Keratinocyte (primary cell): ENCODE data around the gene MAP7D1. TPM values are rescaled to one million over a fixed set of nuclear protein-coding genes. Genes with fewer than 3 reads are reported as not detected.

ENCODE experiments used
- DNase-seq: peaks from one replicate; pipeline ENCODE4 v3.0.0-alpha.2; 2011; ENCODE audit warnings: low read depth, missing footprints, low spot score
- FAIRE-seq: peaks from 2 replicates; lab custom pipeline; 2011; peaks lifted over from hg19 to GRCh38; lab: Jason Lieb, UNC
- H2AFZ ChIP-seq: 2 replicates; pipeline ENCODE4 v1.6.0; 2012; ENCODE audit warnings: low read length, control low read depth, inconsistent platforms; ENCODE audit not compliant: control insufficient read depth
- H3K27ac ChIP-seq: 2 replicates; pipeline ENCODE4 v1.5.1; 2011; ENCODE audit warnings: low read length; ENCODE audit not compliant: control insufficient read depth, insufficient read depth
- H3K27me3 ChIP-seq: 3 replicates; pipeline ENCODE4 v1.6.0; 2011; ENCODE audit warnings: low read length; ENCODE audit not compliant: control insufficient read depth, insufficient read depth; ENCODE audit errors: extremely low read depth
- H3K36me3 ChIP-seq, 2 experiments: 2 replicates in 1 of 2; 3 replicates in 1 of 2; pipeline ENCODE4 v1.5.1; 2011; ENCODE audit warnings: low read length in 2 of 2, mild to moderate bottlenecking in 1 of 2; ENCODE audit not compliant: control insufficient read depth in 2 of 2, insufficient read depth in 2 of 2; ENCODE audit errors: extremely low read depth in 1 of 2
- H3K4me1 ChIP-seq: 3 replicates; pipeline ENCODE4 v1.5.1; 2011; ENCODE audit warnings: low read length; ENCODE audit not compliant: control insufficient read depth, insufficient read depth; ENCODE audit errors: extremely low read depth
- H3K4me2 ChIP-seq: 3 replicates; pipeline ENCODE4 v1.6.0; 2011; ENCODE audit warnings: low read depth, low read length; ENCODE audit not compliant: control insufficient read depth, insufficient read depth; ENCODE audit errors: extremely low read depth
- H3K4me3 ChIP-seq, 3 experiments: fragments of 200-600 bp in 1 of 3; sonication (generic) in 1 of 3; 2 replicates in 2 of 3; 3 replicates in 1 of 3; pipeline ENCODE4 v1.5.1; 2011 to 2016; ENCODE audit warnings: low read length in 3 of 3, mild to moderate bottlenecking in 3 of 3, control low read depth in 2 of 3, inconsistent platforms in 1 of 3, low read depth in 1 of 3, mixed read lengths in 1 of 3, mixed run types in 1 of 3, moderate library complexity in 1 of 3; ENCODE audit not compliant: control insufficient read depth in 2 of 3, insufficient read depth in 2 of 3; ENCODE audit errors: extremely low read depth in 1 of 3
- H3K79me2 ChIP-seq: 2 replicates; pipeline ENCODE4 v1.6.0; 2012; ENCODE audit warnings: low read length; ENCODE audit not compliant: control insufficient read depth, insufficient read depth
- H3K9ac ChIP-seq: 3 replicates; pipeline ENCODE4 v1.6.0; 2011; ENCODE audit warnings: low read length; ENCODE audit not compliant: control insufficient read depth, insufficient read depth; ENCODE audit errors: extremely low read depth
- H3K9me1 ChIP-seq: 3 replicates; pipeline ENCODE4 v1.6.0; 2011; ENCODE audit warnings: low read length; ENCODE audit not compliant: control insufficient read depth, insufficient read depth; ENCODE audit errors: extremely low read depth
- H3K9me3 ChIP-seq: 2 replicates; pipeline ENCODE4 v1.5.1; 2012; ENCODE audit warnings: low read depth, low read length; ENCODE audit not compliant: control insufficient read depth
- H4K20me1 ChIP-seq: 3 replicates; pipeline ENCODE4 v1.6.0; 2011; ENCODE audit warnings: low read length; ENCODE audit not compliant: control insufficient read depth, insufficient read depth; ENCODE audit errors: extremely low read depth
- CTCF ChIP-seq, 3 experiments: IDR thresholded peaks in 1 of 3; conservative IDR thresholded peaks in 1 of 3; optimal IDR thresholded peaks in 1 of 3; 2 replicates in 2 of 3; 3 replicates in 1 of 3; pipeline versions ENCODE3 to v1.5.1; 2011; ENCODE audit warnings: low read length in 3 of 3, mild to moderate bottlenecking in 3 of 3, moderate library complexity in 2 of 3, control low read depth in 1 of 3, inconsistent platforms in 1 of 3; ENCODE audit not compliant: insufficient read depth in 2 of 3; ENCODE audit errors: extremely low read depth in 1 of 3
- EZH2 ChIP-seq: IDR thresholded peaks from one replicate; pipeline ENCODE4 v1.6.1; 2012; ENCODE audit warnings: inconsistent platforms, mild to moderate bottlenecking, low read length, moderate library complexity
- dilution Hi-C: fragments of 300-500 bp; cut with MboI; formaldehyde crosslinking; loops from one replicate; pipeline ENCODE4 v1.7.0; 2020; ENCODE audit warnings: low sequenced_read_pairs; ENCODE audit not compliant: extremely low pct_ligation_motif_present
- polyA plus RNA-seq, 5 experiments: library from polyadenylated mRNA; depleted of rRNA in 3 of 5; stranded (reverse) in 3 of 5; stranded (forward) in 1 of 5; unstranded in 1 of 5; fragments of >200 nt; gene quantifications; 1 replicate in 1 of 5; 2 replicates in 3 of 5; 3 replicates in 1 of 5; pipeline versions ENCODE4 v1.2.1 to v1.2.3, GENCODE V29; 2011 to 2012; ENCODE audit warnings: missing spikeins in 2 of 5, low read depth in 1 of 5, low replicate concordance in 1 of 5

The MAP7D1 gene
- polyA plus RNA-seq, 1 donor (not counting 4 experiments of a cell fraction or from before 2014, with no cell fraction given): 75.0 TPM

GRCh38 chr1:36119456-36119855 is 36.5 kb upstream of the MAP7D1 start:
- Histone ChIP-seq H3K4me3 (no peak overlapping the region), H3K9me3 (no peaks in the 10 kb centered on the region), H3K79me2 (no peaks in the 10 kb centered on the region), H3K9me1 (no peaks in the 10 kb centered on the region), H2AFZ (no peak overlapping the region), H3K4me2 (no peak overlapping the region), H3K9ac (no peak overlapping the region), H3K27ac (no peak overlapping the region), H3K4me1 (no peaks in the 10 kb centered on the region), H3K36me3 (no peaks in the 10 kb centered on the region), H3K27me3 (peaks cover 17% of the 10 kb centered on the region), H4K20me1 (no peaks in the 10 kb centered on the region)
- dilution Hi-C loops: no loop called here
- FAIRE-seq: no peak
- TF ChIP-seq CTCF (optimal IDR thresholded peaks at IDR 0.05 in 1 of 3, IDR thresholded peaks at IDR 0.05 in 1 of 3, conservative IDR thresholded peaks at IDR 0.05 in 1 of 3; ENCODE audit: extremely low read depth in 1 of 3, insufficient read depth in 2 of 3, low read length in 3 of 3) (no peak), EZH2 (no peak)
- DNase-seq: no peak

GRCh38 chr1:36122062-36123030 is 33.6 kb upstream of the MAP7D1 start:
- H2AFZ ChIP-seq: no peak overlapping the region
- FAIRE-seq: no peak
- H3K4me2 ChIP-seq: no peak overlapping the region
- no peaks in the 10 kb centered on the region for H3K9me1 ChIP-seq
- no peaks in the 10 kb centered on the region for H4K20me1 ChIP-seq
- H3K27me3 ChIP-seq: peaks cover 28% of the 10 kb centered on the region
- no peaks in the 10 kb centered on the region for H3K36me3 ChIP-seq
- no peaks in the 10 kb centered on the region for H3K79me2 ChIP-seq
- no peak overlapping the region for H3K4me3 ChIP-seq
- no peaks in the 10 kb centered on the region for H3K9me3 ChIP-seq
- peaks cover 4% of the 10 kb centered on the region for H3K4me1 ChIP-seq
- H3K27ac ChIP-seq: no peak overlapping the region
- dilution Hi-C loops: no loop called here
- DNase-seq: no peak
- TF ChIP-seq EZH2 (no peak), CTCF (optimal IDR thresholded peaks at IDR 0.05 in 1 of 3, IDR thresholded peaks at IDR 0.05 in 1 of 3, conservative IDR thresholded peaks at IDR 0.05 in 1 of 3; ENCODE audit: extremely low read depth in 1 of 3, insufficient read depth in 2 of 3, low read length in 3 of 3) (no peak)
- no peak overlapping the region for H3K9ac ChIP-seq
